Measurements from ENCODE around the gene LGI4. TPM values are rescaled to one million over a fixed set of nuclear protein-coding genes. Genes with fewer than 3 reads are reported as not detected.

LGI4 gene
- total and polyA plus RNA-seq, 3 experiments from 2014 or later: 0.18 TPM; not detected in 2

GRCh38 chr19:35083691-35084508 lies 51.0 kb downstream of the LGI4 start:
- ChIA-PET CTCF (interaction anchor here (1.1 kb wide), 1 partner anchor 17 kb away, joined by 4 read pairs; no protein-coding TSS in a partner anchor), POLR2A (no interaction called here)
- Histone ChIP-seq H3K9me3 (ENCODE audit: low read length) (no peaks in the 10 kb centered on the region), H3K27me3 (ENCODE audit: insufficient read depth, low read length, poor library complexity, severe bottlenecking) (no peaks in the 10 kb centered on the region), H3K4me3 (ENCODE audit: low read length) (no peak overlapping the region), H3K27ac (ENCODE audit: low read depth, low read length) (no peak overlapping the region), H3K4me1 (ENCODE audit: insufficient read depth, low read length) (peaks cover 16% of the 10 kb centered on the region), H3K36me3 (ENCODE audit: insufficient read depth, low read length) (no peaks in the 10 kb centered on the region)
- no peaks in the 10 kb centered on the region for H3K36me3 Mint-ChIP-seq
- H3K9me3 Mint-ChIP-seq: no peaks in the 10 kb centered on the region
- H3K4me1 Mint-ChIP-seq: peaks cover 13 to 20% (median 15%) of the 10 kb centered on the region in 3 donors
- no peak overlapping the region for H3K4me3 Mint-ChIP-seq
- H3K27ac Mint-ChIP-seq: peak overlapping the region in 3 of 8 donors; percentile 19 to 81 (median 52)
- peaks cover 3 to 6% of the 10 kb centered on the region in 2 donors for H3K27me3 Mint-ChIP-seq
- no peak for DNase-seq

GRCh38 chr19:35081201-35081600 lies 53.7 kb downstream of the LGI4 start:
- Mint-ChIP-seq H3K4me3 (no peak overlapping the region), H3K9me3 (peaks cover 0 to 1% (median 0%) of the 10 kb centered on the region in 5 donors), H3K27me3 (peaks cover 6 to 7% of the 10 kb centered on the region in 2 donors), H3K27ac (peak overlapping the region in 1 of 8 donors; percentile 40), H3K4me1 (peaks cover 8 to 13% (median 13%) of the 10 kb centered on the region in 3 donors), H3K36me3 (no peaks in the 10 kb centered on the region)
- Histone ChIP-seq H3K4me1 (ENCODE audit: insufficient read depth, low read length) (peaks cover 9% of the 10 kb centered on the region), H3K9me3 (ENCODE audit: low read length) (no peaks in the 10 kb centered on the region), H3K27ac (ENCODE audit: low read depth, low read length) (no peak overlapping the region), H3K27me3 (ENCODE audit: insufficient read depth, low read length, poor library complexity, severe bottlenecking) (no peaks in the 10 kb centered on the region), H3K4me3 (ENCODE audit: low read length) (no peak overlapping the region), H3K36me3 (ENCODE audit: insufficient read depth, low read length) (no peaks in the 10 kb centered on the region)
- ChIA-PET CTCF (no interaction called here), POLR2A (no interaction called here)
- DNase-seq: no peak

DNA sequence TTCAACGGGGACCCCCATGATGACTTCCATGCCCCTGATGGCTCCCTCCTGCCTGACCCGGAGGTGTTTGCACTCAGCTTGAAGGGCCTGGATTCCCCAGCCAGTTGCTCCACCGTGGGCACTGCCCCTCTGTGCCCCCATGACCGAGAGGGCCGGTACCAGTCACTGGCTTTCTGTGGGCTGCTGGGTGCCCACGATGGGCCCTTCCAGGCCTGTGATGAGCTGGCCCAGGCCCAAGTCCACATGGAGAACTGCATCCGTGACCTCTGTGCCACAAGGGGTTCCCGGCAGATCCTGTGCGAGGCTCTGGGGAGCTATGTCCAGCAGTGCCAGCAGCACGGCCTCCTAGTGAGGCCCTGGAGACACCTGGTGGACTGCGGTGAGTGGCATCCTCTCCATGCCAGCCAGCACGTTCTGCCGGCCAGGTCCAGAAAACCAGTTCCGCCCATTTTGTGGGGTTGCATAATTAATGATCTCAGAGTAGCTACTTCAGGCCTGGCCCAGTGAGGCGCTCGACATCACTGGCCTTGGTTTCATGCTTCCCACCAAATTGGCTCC lies 54.2 kb downstream of the LGI4 start:
- no peaks in the 10 kb centered on the region for H3K36me3 Mint-ChIP-seq
- no peak overlapping the region for H3K4me3 Mint-ChIP-seq
- no peak overlapping the region for H3K27ac Mint-ChIP-seq
- H3K27me3 Mint-ChIP-seq: peaks cover 6 to 7% of the 10 kb centered on the region in 2 donors
- no peak for DNase-seq
- peaks cover 3 to 8% (median 8%) of the 10 kb centered on the region in 3 donors for H3K4me1 Mint-ChIP-seq
- Histone ChIP-seq H3K4me3 (ENCODE audit: low read length) (no peak overlapping the region), H3K4me1 (ENCODE audit: insufficient read depth, low read length) (peaks cover 4% of the 10 kb centered on the region), H3K27me3 (ENCODE audit: insufficient read depth, low read length, poor library complexity, severe bottlenecking) (no peaks in the 10 kb centered on the region), H3K36me3 (ENCODE audit: insufficient read depth, low read length) (no peaks in the 10 kb centered on the region), H3K27ac (ENCODE audit: low read depth, low read length) (no peak overlapping the region), H3K9me3 (ENCODE audit: low read length) (no peaks in the 10 kb centered on the region)
- POLR2A ChIA-PET: no interaction called here
- CTCF ChIA-PET: interaction anchor here (1.6 kb wide), 1 partner anchor 36 kb away, joined by 4 read pairs; no protein-coding TSS in a partner anchor
- H3K9me3 Mint-ChIP-seq: peaks cover 0 to 1% (median 0%) of the 10 kb centered on the region in 5 donors

DNA sequence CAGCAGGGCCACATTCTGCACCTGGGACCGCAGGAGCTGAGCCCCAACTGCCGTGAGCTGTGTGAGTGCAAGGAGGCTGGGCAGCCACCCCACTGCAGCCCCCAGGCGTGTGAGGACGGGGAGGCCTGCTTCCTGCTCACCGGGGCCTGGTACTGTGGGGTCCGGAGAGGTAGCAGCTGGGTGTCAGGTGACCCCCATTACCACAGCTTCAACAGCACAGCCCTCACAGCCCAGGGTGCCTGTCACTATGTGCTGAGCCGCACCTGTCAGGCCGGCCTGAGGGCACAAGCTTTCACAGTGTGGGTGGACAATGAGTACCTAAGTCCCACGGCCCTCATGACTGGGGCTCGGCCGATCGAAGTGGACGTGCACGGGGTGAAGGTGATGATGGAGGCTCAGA lies 55.0 kb downstream of the LGI4 start:
- Mint-ChIP-seq H3K27ac (no peak overlapping the region), H3K4me3 (no peak overlapping the region), H3K27me3 (peaks cover 4 to 7% of the 10 kb centered on the region in 2 donors), H3K36me3 (no peaks in the 10 kb centered on the region), H3K9me3 (peaks cover 0 to 1% (median 0%) of the 10 kb centered on the region in 5 donors), H3K4me1 (peaks cover 0 to 5% (median 4%) of the 10 kb centered on the region in 3 donors)
- Histone ChIP-seq H3K4me3 (ENCODE audit: low read length) (no peak overlapping the region), H3K27me3 (ENCODE audit: insufficient read depth, low read length, poor library complexity, severe bottlenecking) (no peaks in the 10 kb centered on the region), H3K9me3 (ENCODE audit: low read length) (no peaks in the 10 kb centered on the region), H3K4me1 (ENCODE audit: insufficient read depth, low read length) (no peaks in the 10 kb centered on the region), H3K36me3 (ENCODE audit: insufficient read depth, low read length) (no peaks in the 10 kb centered on the region), H3K27ac (ENCODE audit: low read depth, low read length) (no peak overlapping the region)
- DNase-seq: no peak
- ChIA-PET POLR2A (no interaction called here), CTCF (interaction anchor here (1.0 to 1.6 kb wide), 2 partner anchors 13 to 36 kb away, joined by 3 to 4 read pairs; no protein-coding TSS in a partner anchor)

DNA sequence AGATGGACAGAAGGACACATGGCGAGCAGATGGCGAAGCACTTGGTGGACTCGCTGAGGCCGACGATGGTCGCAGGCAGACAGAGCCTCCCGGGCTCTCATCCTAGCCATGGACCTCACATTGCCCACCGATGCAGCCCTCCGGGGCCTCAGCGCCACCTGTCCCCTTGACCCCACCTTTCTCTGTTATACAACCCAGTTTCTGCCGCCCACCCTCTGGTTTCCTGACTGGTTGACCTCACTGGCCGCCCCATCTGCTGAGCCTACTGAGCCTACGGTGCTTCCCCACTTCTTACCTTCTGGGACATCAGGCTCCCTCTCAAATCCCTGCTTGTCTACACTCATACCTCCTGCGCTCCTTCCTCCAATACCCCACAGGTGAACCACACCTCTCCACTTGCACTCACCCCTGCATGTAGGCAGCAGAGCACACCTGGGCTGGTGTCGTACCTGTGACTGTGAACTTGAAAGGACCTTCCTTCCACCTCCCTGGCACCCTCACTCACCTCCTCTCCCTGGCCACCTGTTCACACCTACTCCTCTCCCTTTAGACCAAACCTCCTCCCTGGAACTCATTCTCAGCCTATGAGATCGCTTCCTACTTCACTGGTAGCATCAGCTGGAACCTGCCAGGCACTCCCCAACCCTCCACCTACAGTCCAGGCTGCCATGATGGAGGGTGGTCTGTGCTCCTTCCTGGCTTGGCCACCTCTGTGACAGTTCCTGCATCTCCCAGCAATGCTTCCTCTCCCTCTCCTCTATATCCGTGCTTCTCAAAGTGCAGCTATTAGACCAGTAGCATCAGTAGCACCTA lies 57.2 kb downstream of the LGI4 start:
- Histone ChIP-seq H3K4me3 (ENCODE audit: low read length) (no peak overlapping the region), H3K9me3 (ENCODE audit: low read length) (no peaks in the 10 kb centered on the region), H3K4me1 (ENCODE audit: insufficient read depth, low read length) (no peaks in the 10 kb centered on the region), H3K27ac (ENCODE audit: low read depth, low read length) (no peak overlapping the region), H3K36me3 (ENCODE audit: insufficient read depth, low read length) (no peaks in the 10 kb centered on the region), H3K27me3 (ENCODE audit: insufficient read depth, low read length, poor library complexity, severe bottlenecking) (no peaks in the 10 kb centered on the region)
- ChIA-PET CTCF (no interaction called here), POLR2A (no interaction called here)
- peaks cover 0 to 5% (median 0%) of the 10 kb centered on the region in 3 donors for H3K4me1 Mint-ChIP-seq
- DNase-seq: no peak
- peak overlapping the region in 1 of 8 donors; percentile 67 for H3K27ac Mint-ChIP-seq
- H3K9me3 Mint-ChIP-seq: peaks cover 0 to 1% (median 0%) of the 10 kb centered on the region in 5 donors
- peaks cover 4 to 7% of the 10 kb centered on the region in 2 donors for H3K27me3 Mint-ChIP-seq
- no peaks in the 10 kb centered on the region for H3K36me3 Mint-ChIP-seq
- no peak overlapping the region for H3K4me3 Mint-ChIP-seq

DNA sequence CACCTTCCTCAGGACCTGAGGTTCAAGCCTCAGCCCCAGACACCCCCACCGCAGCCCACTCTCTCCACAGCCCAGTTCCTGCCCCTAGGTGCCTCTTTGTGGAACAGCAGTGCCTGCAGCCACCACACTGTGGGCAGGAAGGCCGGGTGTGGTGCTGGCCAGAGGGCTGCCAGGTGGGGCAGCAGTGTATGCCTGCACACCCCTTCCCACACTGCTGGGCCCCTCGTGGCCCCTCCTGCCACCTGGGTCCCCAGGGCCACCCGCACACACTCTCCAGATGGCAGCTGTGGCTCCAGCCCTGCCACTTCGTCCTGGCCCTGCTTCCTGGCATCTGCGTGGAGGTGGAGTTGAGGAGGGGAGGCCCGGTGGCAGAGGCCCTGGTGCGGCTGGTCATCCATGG lies 58.2 kb downstream of the LGI4 start:
- Histone ChIP-seq H3K9me3 (ENCODE audit: low read length) (no peaks in the 10 kb centered on the region), H3K27me3 (ENCODE audit: insufficient read depth, low read length, poor library complexity, severe bottlenecking) (no peaks in the 10 kb centered on the region), H3K27ac (ENCODE audit: low read depth, low read length) (no peak overlapping the region), H3K4me1 (ENCODE audit: insufficient read depth, low read length) (no peaks in the 10 kb centered on the region), H3K4me3 (ENCODE audit: low read length) (no peak overlapping the region), H3K36me3 (ENCODE audit: insufficient read depth, low read length) (no peaks in the 10 kb centered on the region)
- Mint-ChIP-seq H3K4me1 (peaks cover 0 to 5% (median 0%) of the 10 kb centered on the region in 3 donors), H3K4me3 (no peak overlapping the region), H3K9me3 (peaks cover 0 to 1% (median 0%) of the 10 kb centered on the region in 5 donors), H3K36me3 (no peaks in the 10 kb centered on the region), H3K27me3 (peaks cover 4 to 7% of the 10 kb centered on the region in 2 donors), H3K27ac (peak overlapping the region in 1 of 8 donors; percentile 58)
- ChIA-PET CTCF (no interaction called here), POLR2A (no interaction called here)
- no peak for DNase-seq

- H3K9me3 ChIP-seq (ENCODE audit: low read length): no peaks in the 10 kb centered on the region
- ChIA-PET CTCF (no interaction called here), POLR2A (no interaction called here)
- peaks cover 0 to 5% (median 0%) of the 10 kb centered on the region in 3 donors for H3K4me1 Mint-ChIP-seq
- no peak for DNase-seq
- no peaks in the 10 kb centered on the region for H3K36me3 Mint-ChIP-seq
- peaks cover 1 to 7% of the 10 kb centered on the region in 2 donors for H3K27me3 Mint-ChIP-seq
- no peak overlapping the region for H3K4me3 Mint-ChIP-seq
- no peaks in the 10 kb centered on the region for H3K27me3 ChIP-seq (ENCODE audit: insufficient read depth, low read length, poor library complexity, severe bottlenecking)
- H3K4me1 ChIP-seq (ENCODE audit: insufficient read depth, low read length): no peaks in the 10 kb centered on the region
- H3K27ac ChIP-seq (ENCODE audit: low read depth, low read length): no peak overlapping the region
- no peaks in the 10 kb centered on the region for H3K36me3 ChIP-seq (ENCODE audit: insufficient read depth, low read length)
- H3K9me3 Mint-ChIP-seq: peaks cover 0 to 1% (median 0%) of the 10 kb centered on the region in 5 donors
- H3K4me3 ChIP-seq (ENCODE audit: low read length): no peak overlapping the region
- H3K27ac Mint-ChIP-seq: no peak overlapping the region
These were observed 58.9 kb downstream of the LGI4 start for GRCh38 chr19:35076026-35076370.
